ENCODE results near the gene MPC1L. TPM values are rescaled to one million over a fixed set of nuclear protein-coding genes. Genes with fewer than 3 reads are reported as not detected.
"Not testable (repeated sequence)": the region's sequence is repeated elsewhere in the genome, so short reads cannot be mapped to it uniquely, and the experiment has no call there.

MPC1L gene
- total RNA-seq (not detected), polyA plus RNA-seq (ENCODE audit: insufficient read depth in 1 of 8, insufficient read length in 8 of 8, low replicate concordance in 1 of 8) (not detected)
- long read RNA-seq, donor 1, result 0 reads
- long read RNA-seq, donor 2, result 0 reads
- long read RNA-seq, donor 3, result 0 reads
- long read RNA-seq, donor 4, result 0 reads
- long read RNA-seq, donor 5, result 0 reads
- long read RNA-seq, donor 6, result 0 reads
- long read RNA-seq, donor 7, result 0 reads
- long read RNA-seq, donor 8, result 0 reads
- long read RNA-seq, donor 9, result 0 reads
- long read RNA-seq, donor 10, result 0 reads
- long read RNA-seq, donor 11, result 0 reads

GRCh38 chrX:40623139-40623536, at the start of gene MPC1L:
MPC1L (plus strand) TSS chrX:40623428; CDS start chrX:40623566, 138 bp downstream.
- H3K27me3 ChIP-seq (ENCODE audit: control insufficient read depth, insufficient read depth, low read length), result peaks cover 30% of the 10 kb centered on the region
- no peak for DNase-seq
- peaks cover under 1% of the 10 kb centered on the region for H3K36me3 ChIP-seq (ENCODE audit: control insufficient read depth, insufficient read depth, low read length)
- H3K4me1 ChIP-seq (ENCODE audit: control insufficient read depth, insufficient read depth, low read length), result no peaks in the 10 kb centered on the region
- 89% methylated on average over 38 of the region's 38 CpGs for WGBS (ENCODE audit: insufficient coverage)
- no peak within 1 kb of the TSS for H3K4me3 ChIP-seq (ENCODE audit: low read length)
- peaks cover 3% of the 10 kb centered on the region for H3K9me3 ChIP-seq (replicated peaks; ENCODE audit: control insufficient read depth, low read depth, low read length)
- H3K27ac ChIP-seq (ENCODE audit: low read length), result no peak within 1 kb of the TSS

GRCh38 chrX:40573763-40574162, 49.5 kb upstream of the MPC1L start:
- H3K27ac ChIP-seq (ENCODE audit: low read length), result no peak overlapping the region
- no peak overlapping the region for H3K4me3 ChIP-seq (ENCODE audit: low read length)
- WGBS (ENCODE audit: insufficient coverage), result no CpG with 5 or more reads among the region's 2 CpGs
- H3K9me3 ChIP-seq (replicated peaks; ENCODE audit: control insufficient read depth, low read depth, low read length), result no peaks in the 10 kb centered on the region
- H3K4me1 ChIP-seq (ENCODE audit: control insufficient read depth, insufficient read depth, low read length), result no peaks in the 10 kb centered on the region
- no peaks in the 10 kb centered on the region for H3K36me3 ChIP-seq (ENCODE audit: control insufficient read depth, insufficient read depth, low read length)
- DNase-seq, result no peak
- H3K27me3 ChIP-seq (ENCODE audit: control insufficient read depth, insufficient read depth, low read length), result peaks cover 30% of the 10 kb centered on the region

GRCh38 chrX:40575411-40575810, 47.8 kb upstream of the MPC1L start:
- peak; percentile 19 for DNase-seq
- 18% methylated on average over 1 of the region's 2 CpGs for WGBS (ENCODE audit: insufficient coverage)
- H3K4me3 ChIP-seq (ENCODE audit: low read length); H3K36me3 ChIP-seq (ENCODE audit: control insufficient read depth, insufficient read depth, low read length); H3K27ac ChIP-seq (ENCODE audit: low read length); H3K4me1 ChIP-seq (ENCODE audit: control insufficient read depth, insufficient read depth, low read length); H3K9me3 ChIP-seq (replicated peaks; ENCODE audit: control insufficient read depth, low read depth, low read length): not testable (repeated sequence)
- peaks cover 25% of the 10 kb centered on the region for H3K27me3 ChIP-seq (ENCODE audit: control insufficient read depth, insufficient read depth, low read length)

GRCh38 chrX:40576291-40576690, 46.9 kb upstream of the MPC1L start:
- H3K4me3 ChIP-seq (ENCODE audit: low read length), result no peak overlapping the region
- WGBS (ENCODE audit: insufficient coverage), result 74% methylated on average over 3 of the region's 3 CpGs
- no peaks in the 10 kb centered on the region for H3K4me1 ChIP-seq (ENCODE audit: control insufficient read depth, insufficient read depth, low read length)
- H3K27ac ChIP-seq (ENCODE audit: low read length), result no peak overlapping the region
- no peaks in the 10 kb centered on the region for H3K36me3 ChIP-seq (ENCODE audit: control insufficient read depth, insufficient read depth, low read length)
- peaks cover 23% of the 10 kb centered on the region for H3K27me3 ChIP-seq (ENCODE audit: control insufficient read depth, insufficient read depth, low read length)
- H3K9me3 ChIP-seq (replicated peaks; ENCODE audit: control insufficient read depth, low read depth, low read length), result no peaks in the 10 kb centered on the region
- no peak for DNase-seq

- Histone ChIP-seq H3K4me1 (ENCODE audit: control insufficient read depth, insufficient read depth, low read length) (peaks cover 3% of the 10 kb centered on the region), H3K36me3 (ENCODE audit: control insufficient read depth, insufficient read depth, low read length) (no peaks in the 10 kb centered on the region), H3K4me3 (ENCODE audit: low read length) (no peak overlapping the region), H3K9me3 (replicated peaks; ENCODE audit: control insufficient read depth, low read depth, low read length) (no peaks in the 10 kb centered on the region), H3K27ac (ENCODE audit: low read length) (no peak overlapping the region), H3K27me3 (ENCODE audit: control insufficient read depth, insufficient read depth, low read length) (peaks cover 24% of the 10 kb centered on the region)
- peak; percentile 24 for DNase-seq
- WGBS (ENCODE audit: insufficient coverage), result 68% methylated on average over 4 of the region's 7 CpGs
Measured at GRCh38 chrX:40578039-40578695, 45.1 kb upstream of the MPC1L start.

GRCh38 chrX:40579141-40579540, 44.1 kb upstream of the MPC1L start:
- no CpG with 5 or more reads among the region's 3 CpGs for WGBS (ENCODE audit: insufficient coverage)
- peaks cover 25% of the 10 kb centered on the region for H3K27me3 ChIP-seq (ENCODE audit: control insufficient read depth, insufficient read depth, low read length)

GRCh38 chrX:40579900-40580536, 43.2 kb upstream of the MPC1L start:
- peaks cover 25% of the 10 kb centered on the region for H3K27me3 ChIP-seq (ENCODE audit: control insufficient read depth, insufficient read depth, low read length)
- DNase-seq, result no peak
- H3K4me1 ChIP-seq (ENCODE audit: control insufficient read depth, insufficient read depth, low read length), result peaks cover 3% of the 10 kb centered on the region
- peak overlapping the region; percentile 90 for H3K27ac ChIP-seq (ENCODE audit: low read length)
- no peaks in the 10 kb centered on the region for H3K36me3 ChIP-seq (ENCODE audit: control insufficient read depth, insufficient read depth, low read length)
- WGBS (ENCODE audit: insufficient coverage), result 34% methylated on average over 8 of the region's 12 CpGs
- H3K4me3 ChIP-seq (ENCODE audit: low read length), result peak overlapping the region; percentile 73
- H3K9me3 ChIP-seq (replicated peaks; ENCODE audit: control insufficient read depth, low read depth, low read length), result no peaks in the 10 kb centered on the region

More at GRCh38 chrX:40579141-40579540, 44.1 kb upstream of the MPC1L start:
- Histone ChIP-seq H3K4me1 (ENCODE audit: control insufficient read depth, insufficient read depth, low read length) (peaks cover 3% of the 10 kb centered on the region), H3K27ac (ENCODE audit: low read length) (no peak overlapping the region), H3K9me3 (replicated peaks; ENCODE audit: control insufficient read depth, low read depth, low read length) (no peaks in the 10 kb centered on the region), H3K4me3 (ENCODE audit: low read length) (no peak overlapping the region), H3K36me3 (ENCODE audit: control insufficient read depth, insufficient read depth, low read length) (no peaks in the 10 kb centered on the region)
- peak; percentile 22 for DNase-seq

- Histone ChIP-seq H3K27ac (ENCODE audit: low read length) (peak within 1 kb of the TSS; percentile 90), H3K36me3 (ENCODE audit: control insufficient read depth, insufficient read depth, low read length) (no peaks in the 10 kb centered on the region), H3K9me3 (replicated peaks; ENCODE audit: control insufficient read depth, low read depth, low read length) (no peaks in the 10 kb centered on the region), H3K27me3 (ENCODE audit: control insufficient read depth, insufficient read depth, low read length) (peaks cover 29% of the 10 kb centered on the region), H3K4me3 (ENCODE audit: low read length) (peak within 1 kb of the TSS; percentile 73), H3K4me1 (ENCODE audit: control insufficient read depth, insufficient read depth, low read length) (peaks cover 3% of the 10 kb centered on the region)
- DNase-seq, result peak; percentile 98
- 23% methylated on average over 80 of the region's 89 CpGs for WGBS (ENCODE audit: insufficient coverage)
Measured at GRCh38 chrX:40580537-40581335, 42.5 kb upstream of the MPC1L start, which contains the start of gene ATP6AP2. ATP6AP2 (plus strand) TSS chrX:40580970; CDS start chrX:40581066, 96 bp downstream.

- peaks cover 3% of the 10 kb centered on the region for H3K4me1 ChIP-seq (ENCODE audit: control insufficient read depth, insufficient read depth, low read length)
- H3K27ac ChIP-seq (ENCODE audit: low read length), result peak overlapping the region; percentile 54
- no peak for DNase-seq
- H3K9me3 ChIP-seq (replicated peaks; ENCODE audit: control insufficient read depth, low read depth, low read length), result no peaks in the 10 kb centered on the region
- no peaks in the 10 kb centered on the region for H3K36me3 ChIP-seq (ENCODE audit: control insufficient read depth, insufficient read depth, low read length)
- peak overlapping the region; percentile 73 for H3K4me3 ChIP-seq (ENCODE audit: low read length)
- peaks cover 30% of the 10 kb centered on the region for H3K27me3 ChIP-seq (ENCODE audit: control insufficient read depth, insufficient read depth, low read length)
- 24% methylated on average over 3 of the region's 15 CpGs for WGBS (ENCODE audit: insufficient coverage)
Measured at GRCh38 chrX:40581336-40581920, 41.8 kb upstream of the MPC1L start.
